B cell (primary cell): Measurements from ENCODE around the gene MED13.

ENCODE experiments used
- CTCF ChIP-seq: fragments of 200-600 bp; IDR thresholded peaks from one replicate; pipeline ENCODE4 v1.8.0; 2022; ENCODE audit warnings: antibody characterized with exemption, mild to moderate bottlenecking
- EZH2 ChIP-seq: IDR thresholded peaks from 2 replicates; pipeline ENCODE4 v1.6.1; 2012; ENCODE audit warnings: borderline replicate concordance, low read depth, mild to moderate bottlenecking, moderate library complexity, low read length; ENCODE audit not compliant: insufficient read depth, poor library complexity, severe bottlenecking

- no peak for TF ChIP-seq CTCF
- TF ChIP-seq EZH2: no peak
Observed at GRCh38 chr17:62105861-62106260, 40.8 kb upstream of the MED13 start.
